HG02884 (cell line): ENCODE results near the gene LIG3.
"Not testable (repeated sequence)": the region's sequence is repeated elsewhere in the genome, so short reads cannot be mapped to it uniquely, and the experiment has no call there.

ENCODE experiments used
- ATAC-seq: cut with Tn5 transposase; IDR thresholded peaks from one replicate; pipeline ENCODE4 v1.9.1; 2021; ENCODE audit warnings: mild to moderate bottlenecking, moderate library complexity; ENCODE audit not compliant: unreplicated experiment

The LIG3 gene

GRCh38 chr17:34998205-34998604, 17.9 kb downstream of the LIG3 start:
- no peak for ATAC-seq

GRCh38 chr17:34999456-34999855, 19.1 kb downstream of the LIG3 start:
- no peak for ATAC-seq

GRCh38 chr17:35000965-35001364, 20.7 kb downstream of the LIG3 start:
- not testable (repeated sequence) for ATAC-seq

GRCh38 chr17:35001549-35001948, 21.2 kb downstream of the LIG3 start:
- no peak for ATAC-seq

GRCh38 chr17:35002876-35003551, 22.7 kb downstream of the LIG3 start:
- no peak for ATAC-seq

- ATAC-seq: no peak
Measured at GRCh38 chr17:35003778-35004177, 23.5 kb downstream of the LIG3 start.

GRCh38 chr17:35006345-35006744, 26.0 kb downstream of the LIG3 start:
- ATAC-seq: no peak

GRCh38 chr17:35006961-35007360, 26.6 kb downstream of the LIG3 start:
- ATAC-seq: no peak

GRCh38 chr17:35010093-35010492, 29.8 kb downstream of the LIG3 start:
- ATAC-seq: no peak

- ATAC-seq: no peak
Measured at GRCh38 chr17:35011671-35012216, 31.4 kb downstream of the LIG3 start.

GRCh38 chr17:35016369-35016768, 36.1 kb downstream of the LIG3 start:
- ATAC-seq: no peak

GRCh38 chr17:35017021-35017420, 36.7 kb downstream of the LIG3 start:
- no peak for ATAC-seq

GRCh38 chr17:35018814-35019213, 38.5 kb downstream of the LIG3 start:
- ATAC-seq: no peak

GRCh38 chr17:35019386-35020179, 39.3 kb downstream of the LIG3 start:
- no peak for ATAC-seq

GRCh38 chr17:35021520-35022380, 41.4 kb downstream of the LIG3 start:
- ATAC-seq: no peak

GRCh38 chr17:35022536-35023063, 42.3 kb downstream of the LIG3 start:
- no peak for ATAC-seq

- no peak for ATAC-seq
Measured at GRCh38 chr17:35023538-35023937, 43.2 kb downstream of the LIG3 start.

- ATAC-seq: no peak
Measured at GRCh38 chr17:35025541-35025940, 45.2 kb downstream of the LIG3 start.

- not testable (repeated sequence) for ATAC-seq
Measured at GRCh38 chr17:35028097-35028496, 47.8 kb downstream of the LIG3 start.

- no peak for ATAC-seq
Measured at GRCh38 chr17:35028531-35029262, 48.4 kb downstream of the LIG3 start.
